Transverse colon (tissue), 4 donors: ENCODE data around the gene MAGEC3.

Experiments
- CTCF ChIP-seq, 5 experiments: fragments of 200-600 bp in 3 of 5; fragments of 450-650 bp in 2 of 5; sonication (generic) in 3 of 5; IDR thresholded peaks; 1 replicate in 2 of 5; 2 replicates in 3 of 5; pipeline ENCODE4 v1.5.1; 2016 to 2017; ENCODE audit warnings: antibody characterized with exemption in 5 of 5, inconsistent platforms in 3 of 5, mild to moderate bottlenecking in 2 of 5, moderate library complexity in 1 of 5
- EP300 ChIP-seq: sonication (generic); formaldehyde crosslinking; IDR thresholded peaks from one replicate; pipeline ENCODE4 v1.6.1; 2017; ENCODE audit warnings: antibody characterized with exemption, low read depth
- POLR2A ChIP-seq: fragments of 450-650 bp; IDR thresholded peaks from one replicate; pipeline ENCODE4 v1.6.1; 2016; ENCODE audit warnings: antibody characterized with exemption, mild to moderate bottlenecking, moderate library complexity
- POLR2AphosphoS5 ChIP-seq, 3 donors: sonication (generic); formaldehyde crosslinking; IDR thresholded peaks; one replicate each; pipeline ENCODE4 v1.6.1; 2016; ENCODE audit warnings: antibody characterized with exemption in 3 of 3

DNA sequence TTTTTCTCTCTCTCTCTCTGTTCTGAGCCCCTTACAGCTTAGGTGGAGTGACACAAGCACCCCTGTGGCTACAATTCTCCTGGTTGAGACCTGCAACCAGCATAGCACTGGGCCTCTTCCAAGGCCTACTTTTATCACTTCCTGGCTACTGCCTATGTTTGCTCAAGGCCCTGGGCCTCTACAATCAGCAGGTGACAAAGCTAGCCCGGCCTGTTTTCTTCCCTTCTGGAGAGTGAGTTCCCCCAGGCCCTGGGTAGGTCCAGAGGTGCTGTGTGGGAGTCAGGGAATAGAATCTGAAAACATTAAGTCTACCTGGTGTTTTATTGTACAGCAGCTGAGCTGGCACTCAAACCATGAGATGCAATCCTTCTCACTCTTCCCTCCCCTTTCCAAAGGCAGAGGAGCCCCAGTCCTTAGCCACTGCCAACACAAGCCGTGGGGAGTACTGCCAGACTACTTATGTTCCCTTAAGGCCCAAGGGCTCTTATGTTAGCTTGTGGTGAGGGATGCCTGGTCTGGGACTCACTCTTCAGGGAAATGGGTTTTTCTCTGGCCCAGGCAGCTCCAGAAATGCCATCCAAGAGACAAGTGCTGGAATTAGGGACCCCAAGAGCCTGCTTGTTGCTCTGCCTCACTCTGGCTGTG, 23.8 kb upstream of the MAGEC3 start:
- TF ChIP-seq CTCF (IDR thresholded peaks at IDR 0.05) (no peak), POLR2AphosphoS5 (IDR thresholded peaks at IDR 0.05) (no peak), POLR2A (no peak), EP300 (no peak)
